Occipital lobe (tissue), 2 donors: ENCODE results near the gene RPS23. TPM values are rescaled to one million over a fixed set of nuclear protein-coding genes. Genes with fewer than 3 reads are reported as not detected.

Experiments
- DNase-seq: peaks from one replicate; lab custom pipeline; 2025; lab: John Stamatoyannopoulos, UW
- total RNA-seq: library from RNA; depleted of rRNA; stranded (reverse); fragments of >200 nt; gene quantifications from one replicate; pipeline ENCODE4 v1.2.3, GENCODE V29; 2014

The RPS23 gene
- 3,378 TPM for total RNA-seq

GRCh38 chr5:82277987-82278710 lies at the start of gene RPS23:
Gene RPS23, minus strand, starts transcription at chr5:82278354. Its CDS starts 31 bp downstream, at chr5:82278323.
- peak; percentile 86 for DNase-seq

- DNase-seq = no peak
These were observed 49.8 kb upstream of the RPS23 start for GRCh38 chr5:82327941-82328340.

GRCh38 chr5:82325996-82326395 lies 47.8 kb upstream of the RPS23 start:
- DNase-seq = no peak

GRCh38 chr5:82325155-82325554 lies 47.0 kb upstream of the RPS23 start:
- no peak for DNase-seq

GRCh38 chr5:82320966-82321365 lies 42.8 kb upstream of the RPS23 start:
- no peak for DNase-seq

GRCh38 chr5:82319651-82320376 lies 41.7 kb upstream of the RPS23 start:
- no peak for DNase-seq

GRCh38 chr5:82319192-82319591 lies 41.0 kb upstream of the RPS23 start:
- no peak for DNase-seq

- DNase-seq = no peak
These were observed 37.0 kb upstream of the RPS23 start for GRCh38 chr5:82314964-82315758.

GRCh38 chr5:82313016-82313415 lies 34.9 kb upstream of the RPS23 start:
- no peak for DNase-seq

GRCh38 chr5:82312373-82312856 lies 34.3 kb upstream of the RPS23 start:
- DNase-seq = peak; percentile 17

- DNase-seq = no peak
These were observed 31.0 kb upstream of the RPS23 start for GRCh38 chr5:82309091-82309531.

GRCh38 chr5:82308416-82308815 lies 30.3 kb upstream of the RPS23 start:
- DNase-seq = no peak

GRCh38 chr5:82307451-82307850 lies 29.3 kb upstream of the RPS23 start:
- DNase-seq = no peak

- DNase-seq = no peak
These were observed 28.0 kb upstream of the RPS23 start for GRCh38 chr5:82306151-82306550.

GRCh38 chr5:82301190-82301589 lies 23.0 kb upstream of the RPS23 start:
- DNase-seq = no peak

- no peak for DNase-seq
These were observed 20.5 kb upstream of the RPS23 start for GRCh38 chr5:82298668-82299067.

- DNase-seq = no peak
These were observed 19.6 kb upstream of the RPS23 start for GRCh38 chr5:82297711-82298110.

GRCh38 chr5:82296929-82297328 lies 18.8 kb upstream of the RPS23 start:
- DNase-seq = no peak

GRCh38 chr5:82295959-82296531 lies 17.9 kb upstream of the RPS23 start:
- DNase-seq = no peak

GRCh38 chr5:82295144-82295543 lies 17.0 kb upstream of the RPS23 start:
- DNase-seq = no peak

- no peak for DNase-seq
These were observed 13.3 kb upstream of the RPS23 start for GRCh38 chr5:82291420-82291819.

- no peak for DNase-seq
These were observed 12.8 kb upstream of the RPS23 start for GRCh38 chr5:82290908-82291307.
